HCT116 (cell line): ENCODE results near the gene OR2AG1. TPM values are rescaled to one million over a fixed set of nuclear protein-coding genes. Genes with fewer than 3 reads are reported as not detected.

Source experiments
- ATAC-seq: fragments of 200-7000 bp; cut with Tn5 transposase; 2 replicates; pipeline ENCODE4 v1.9.1; 2020; ENCODE audit warnings: mild to moderate bottlenecking, moderate library complexity
- BruUV-seq: library from RNA; stranded (reverse); fragments of 400-500 nt; replicated peaks from 2 replicates; lab custom pipeline; 2021; lab: Mats Ljungman, UMichigan
- CTCF ChIA-PET: fragments of 300-600 bp; sonication (Branson Sonifier 250); formaldehyde crosslinking; loops from one replicate; lab custom pipeline; 2021; ENCODE audit warnings: antibody characterized with exemption; lab: Charles Lee
- POLR2A ChIA-PET: fragments of 300-600, 350-600 bp; sonication (Branson Sonifier 250); formaldehyde crosslinking; loops from one replicate; lab custom pipeline; 2021; ENCODE audit warnings: antibody characterized with exemption; lab: Charles Lee
- RAD21 ChIA-PET, 2 experiments: fragments of 300-600 bp; sonication (Branson Sonifier 250); formaldehyde crosslinking; loops; one replicate each; lab custom pipeline; 2023; ENCODE audit warnings: low total read pairs in 2 of 2; ENCODE audit not compliant: uncharacterized antibody in 2 of 2, unreplicated experiment in 2 of 2, low non-redundant PET in 1 of 2; lab: Charles Lee
- DNase-seq: peaks from one replicate; pipeline ENCODE4 v3.0.0-alpha.2; 2010; ENCODE audit warnings: low read depth, low spot score
- H2AFZ ChIP-seq: fragments of 200-600 bp; shearing (Covaris generic), sonication (generic); 2 replicates; pipeline ENCODE4 v1.6.1; 2017; ENCODE audit warnings: low read depth, mixed run types, mixed read lengths, antibody characterized with exemption, low read length; ENCODE audit not compliant: poor library complexity, severe bottlenecking
- H3K27ac ChIP-seq: 2 replicates; pipeline ENCODE4 v1.5.1; 2012; ENCODE audit warnings: low read depth, low read length
- H3K27me3 ChIP-seq: fragments of 200-600 bp; sonication (generic); 2 replicates; pipeline ENCODE4 v1.6.1; 2016; ENCODE audit warnings: mixed run types, low read length, mixed read lengths; ENCODE audit not compliant: insufficient read depth
- H3K36me3 ChIP-seq, 2 experiments: fragments of 200-500 bp in 1 of 2; fragments of 200-600 bp in 1 of 2; sonication (Bioruptor generic) in 1 of 2; sonication (generic) in 1 of 2; 2 replicates each; pipeline versions ENCODE4 v1.5.1 to v1.6.1; 2014 to 2016; ENCODE audit warnings: low read length in 2 of 2, inconsistent platforms in 1 of 2, mixed read lengths in 1 of 2, mixed run types in 1 of 2; ENCODE audit not compliant: insufficient read depth in 2 of 2, control insufficient read depth in 1 of 2
- H3K4me1 ChIP-seq, 2 experiments: fragments of 200-600 bp in 1 of 2; sonication (generic) in 1 of 2; 2 replicates each; pipeline versions ENCODE4 v1.5.1 to v1.6.1; 2012 to 2017; ENCODE audit warnings: low read length in 2 of 2, inconsistent platforms in 1 of 2, mild to moderate bottlenecking in 1 of 2, mixed read lengths in 1 of 2, mixed run types in 1 of 2, moderate library complexity in 1 of 2; ENCODE audit not compliant: insufficient read depth in 2 of 2, control insufficient read depth in 1 of 2
- H3K4me2 ChIP-seq: fragments of 200-600 bp; sonication (generic); 2 replicates; pipeline ENCODE4 v1.6.1; 2017; ENCODE audit warnings: mixed run types, low read length, mixed read lengths
- H3K4me3 ChIP-seq, 2 experiments: fragments of 200-600 bp in 1 of 2; sonication (generic) in 1 of 2; replicated peaks in 1 of 2; 2 replicates each; pipeline ENCODE4 v1.5.1; 2011 to 2016; ENCODE audit warnings: low read length in 2 of 2, control low read depth in 1 of 2, low read depth in 1 of 2, mild to moderate bottlenecking in 1 of 2, mixed read lengths in 1 of 2, mixed run types in 1 of 2
- H3K79me2 ChIP-seq: fragments of 200-600 bp; sonication (generic); 2 replicates; pipeline ENCODE4 v1.6.1; 2017; ENCODE audit warnings: mild to moderate bottlenecking, mixed run types, low read length, moderate library complexity, mixed read lengths; ENCODE audit not compliant: insufficient read depth
- H3K9ac ChIP-seq: fragments of 200-600 bp; sonication (generic); 2 replicates; pipeline ENCODE4 v1.6.1; 2016; ENCODE audit warnings: low read length, mixed read lengths
- H3K9me2 ChIP-seq: fragments of 200-600 bp; sonication (generic), shearing (Covaris generic); 2 replicates; pipeline ENCODE4 v1.6.1; 2017; ENCODE audit warnings: mixed run types, mild to moderate bottlenecking, moderate library complexity; ENCODE audit not compliant: insufficient read depth
- H3K9me3 ChIP-seq, 2 experiments: fragments of 200-500 bp in 1 of 2; fragments of 200-600 bp in 1 of 2; sonication (Bioruptor generic) in 1 of 2; sonication (generic) in 1 of 2; 2 replicates each; pipeline ENCODE4 v1.6.1; 2014 to 2017; ENCODE audit warnings: low read length in 2 of 2, mixed read lengths in 2 of 2, inconsistent platforms in 1 of 2, low read depth in 1 of 2, mild to moderate bottlenecking in 1 of 2, mixed run types in 1 of 2, moderate library complexity in 1 of 2; ENCODE audit not compliant: control insufficient read depth in 1 of 2, insufficient read depth in 1 of 2
- H4K20me1 ChIP-seq: fragments of 200-600 bp; sonication (generic), shearing (Covaris generic); 2 replicates; pipeline ENCODE4 v1.6.1; 2017; ENCODE audit warnings: mixed run types, mild to moderate bottlenecking, moderate library complexity; ENCODE audit not compliant: insufficient read depth
- CBX3 ChIP-seq: IDR thresholded peaks from 2 replicates; pipeline ENCODE4 v1.6.1; 2012; ENCODE audit warnings: low read depth
- CEBPB ChIP-seq: IDR thresholded peaks from 2 replicates; pipeline ENCODE4 v1.6.1; 2012; ENCODE audit warnings: low read depth
- EGR1 ChIP-seq: IDR thresholded peaks from 2 replicates; pipeline ENCODE4 v1.6.1; 2012; ENCODE audit warnings: low read depth
- EZH2 ChIP-seq: fragments of 200-600 bp; sonication (generic); IDR thresholded peaks from 2 replicates; pipeline ENCODE4 v1.6.1; 2017; ENCODE audit warnings: antibody characterized with exemption, mixed run types
- FOSL1 ChIP-seq: IDR thresholded peaks from 2 replicates; pipeline ENCODE4 v1.6.1; 2012; ENCODE audit warnings: low read depth
- JUND ChIP-seq: IDR thresholded peaks from 2 replicates; pipeline ENCODE4 v1.6.1; 2012
- POLR2A ChIP-seq: IDR thresholded peaks from 2 replicates; pipeline ENCODE4 v1.7.0; 2011; ENCODE audit warnings: borderline replicate concordance; ENCODE audit not compliant: insufficient read depth, insufficient read length; ENCODE audit errors: extremely low read depth
- POLR2AphosphoS5 ChIP-seq: IDR thresholded peaks from 2 replicates; pipeline ENCODE4 v1.6.1; 2011; ENCODE audit warnings: mild to moderate bottlenecking, low read depth, low read length, moderate library complexity
- RAD21 ChIP-seq: IDR thresholded peaks from 2 replicates; pipeline ENCODE4 v1.6.1; 2012; ENCODE audit warnings: low read depth, mild to moderate bottlenecking
- SRF ChIP-seq: IDR thresholded peaks from 2 replicates; pipeline ENCODE4 v1.6.1; 2012; ENCODE audit warnings: low read depth
- YY1 ChIP-seq: IDR thresholded peaks from 2 replicates; pipeline ENCODE4 v1.6.1; 2011; ENCODE audit warnings: low read length, low read depth, moderate library complexity, mild to moderate bottlenecking; ENCODE audit not compliant: insufficient replicate concordance; ENCODE audit errors: extremely low read depth
- ZBTB33 ChIP-seq: IDR thresholded peaks from 2 replicates; pipeline ENCODE4 v1.6.1; 2011; ENCODE audit warnings: mild to moderate bottlenecking, low read length, moderate library complexity; ENCODE audit not compliant: insufficient replicate concordance; ENCODE audit errors: extremely low read depth
- intact Hi-C: fragments of 100-400 bp; cut with micrococcal nuclease; formaldehyde crosslinking; loops from 2 replicates; pipeline ENCODE4 v1.10.0; 2022
- total RNA-seq: library from RNA; stranded (reverse); gene quantifications from one replicate; pipeline ENCODE4 v1.2.1, GENCODE V29; 2021; ENCODE audit not compliant: unreplicated experiment
- TF ChIP-seq, protein P1 (sequence below): IDR thresholded peaks from 2 replicates; pipeline ENCODE4 v1.6.1; 2012

The OR2AG1 gene
- total RNA-seq, 1 experiment from 2014 or later = not detected

DNA sequence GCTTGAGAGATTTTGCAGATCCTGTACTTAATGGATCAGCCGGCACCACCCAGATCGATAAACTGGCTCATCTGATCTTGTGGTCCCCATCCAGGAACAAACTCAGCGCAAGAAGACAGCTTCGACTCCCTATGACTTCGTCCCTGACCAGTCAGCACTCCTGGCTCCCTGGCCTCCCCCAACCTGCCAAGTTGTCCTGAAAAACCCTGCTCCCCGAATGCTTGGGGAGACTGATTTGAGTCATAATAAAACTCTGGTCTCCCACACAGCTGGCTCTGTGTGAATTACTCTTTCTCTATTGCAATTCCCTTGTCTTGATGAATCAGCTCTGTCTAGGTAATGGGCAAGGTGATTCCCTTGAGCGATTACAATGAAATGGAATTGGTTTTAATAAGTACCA is 40.6 kb upstream of the OR2AG1 start:
- TF ChIP-seq, protein P1, sequence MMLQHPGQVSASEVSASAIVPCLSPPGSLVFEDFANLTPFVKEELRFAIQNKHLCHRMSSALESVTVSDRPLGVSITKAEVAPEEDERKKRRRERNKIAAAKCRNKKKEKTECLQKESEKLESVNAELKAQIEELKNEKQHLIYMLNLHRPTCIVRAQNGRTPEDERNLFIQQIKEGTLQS = no peak
- TF ChIP-seq YY1 (no peak), POLR2A (no peak), ZBTB33 (no peak), RAD21 (no peak), CBX3 (no peak)
- TF ChIP-seq, all 23 proteins: peak for 0
- BruUV-seq = no TSS peak
- Histone ChIP-seq H3K36me3 (no peaks in the 10 kb centered on the region), H3K9me2 (no peaks in the 10 kb centered on the region), H4K20me1 (no peaks in the 10 kb centered on the region), H3K4me3 (no peak overlapping the region), H2AFZ (no peak overlapping the region), H3K4me1 (no peaks in the 10 kb centered on the region), H3K9me3 (no peaks in the 10 kb centered on the region), H3K79me2 (no peaks in the 10 kb centered on the region), H3K27ac (no peak overlapping the region), H3K27me3 (peaks cover 67% of the 10 kb centered on the region), H3K4me2 (no peak overlapping the region), H3K9ac (no peak overlapping the region)
- intact Hi-C loops = no loop called here
- CTCF ChIA-PET = interaction anchor here (3.3 kb wide), 1 partner anchor 13 kb away, joined by 13 read pairs; no protein-coding TSS in a partner anchor
- POLR2A ChIA-PET = no interaction called here
- DNase-seq (no peak), ATAC-seq (no peak)
- RAD21 ChIA-PET = no interaction called here

DNA sequence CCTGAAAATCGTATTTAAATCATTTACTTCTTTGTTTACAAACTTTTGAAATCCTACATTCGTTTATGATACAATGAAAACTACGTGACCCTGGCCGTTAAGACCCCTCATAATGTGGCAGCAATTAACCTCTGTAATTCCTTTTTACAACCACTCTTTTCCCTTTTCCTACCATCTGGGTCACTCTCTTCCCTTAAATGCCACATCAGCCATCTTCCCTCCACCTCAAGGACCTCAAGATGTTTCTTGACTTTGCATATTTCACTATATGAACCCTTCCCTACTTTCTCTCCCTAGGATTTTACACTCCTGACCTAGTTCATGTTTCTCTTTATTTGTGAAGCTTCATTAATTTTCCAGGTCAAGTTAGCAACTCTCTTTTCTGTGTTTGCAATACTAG is 37.8 kb upstream of the OR2AG1 start:
- POLR2A ChIA-PET = no interaction called here
- no peak overlapping the region for H3K4me2 ChIP-seq
- BruUV-seq = no TSS peak
- intact Hi-C loops = no loop called here
- H2AFZ ChIP-seq = no peak overlapping the region
- H3K4me3 ChIP-seq = no peak overlapping the region
- TF ChIP-seq JUND (no peak), ZBTB33 (no peak), POLR2AphosphoS5 (no peak), POLR2A (no peak), CEBPB (no peak), SRF (no peak), EZH2 (no peak), RAD21 (no peak), EGR1 (no peak), FOSL1 (no peak)
- TF ChIP-seq, all 23 proteins: peak for 0
- ChIA-PET RAD21 (no interaction called here), CTCF (interaction anchor here (1.7 kb wide), 1 partner anchor 11 kb away, joined by 18 read pairs; no protein-coding TSS in a partner anchor)
- ATAC-seq (no peak), DNase-seq (no peak)
- Histone ChIP-seq H3K27me3 (peaks cover 88% of the 10 kb centered on the region), H3K9me2 (no peaks in the 10 kb centered on the region), H4K20me1 (no peaks in the 10 kb centered on the region), H3K36me3 (no peaks in the 10 kb centered on the region), H3K27ac (no peak overlapping the region), H3K9me3 (no peaks in the 10 kb centered on the region), H3K4me1 (no peaks in the 10 kb centered on the region), H3K9ac (no peak overlapping the region), H3K79me2 (no peaks in the 10 kb centered on the region)
